Fibroblast of peridontal ligament (primary cell): Measurements from ENCODE around the gene PHTF2.

Experiments used
- DNase-seq: peaks from one replicate; pipeline ENCODE4 v3.0.0-alpha.2; 2010; ENCODE audit errors: extremely low read depth

PHTF2 gene

DNA sequence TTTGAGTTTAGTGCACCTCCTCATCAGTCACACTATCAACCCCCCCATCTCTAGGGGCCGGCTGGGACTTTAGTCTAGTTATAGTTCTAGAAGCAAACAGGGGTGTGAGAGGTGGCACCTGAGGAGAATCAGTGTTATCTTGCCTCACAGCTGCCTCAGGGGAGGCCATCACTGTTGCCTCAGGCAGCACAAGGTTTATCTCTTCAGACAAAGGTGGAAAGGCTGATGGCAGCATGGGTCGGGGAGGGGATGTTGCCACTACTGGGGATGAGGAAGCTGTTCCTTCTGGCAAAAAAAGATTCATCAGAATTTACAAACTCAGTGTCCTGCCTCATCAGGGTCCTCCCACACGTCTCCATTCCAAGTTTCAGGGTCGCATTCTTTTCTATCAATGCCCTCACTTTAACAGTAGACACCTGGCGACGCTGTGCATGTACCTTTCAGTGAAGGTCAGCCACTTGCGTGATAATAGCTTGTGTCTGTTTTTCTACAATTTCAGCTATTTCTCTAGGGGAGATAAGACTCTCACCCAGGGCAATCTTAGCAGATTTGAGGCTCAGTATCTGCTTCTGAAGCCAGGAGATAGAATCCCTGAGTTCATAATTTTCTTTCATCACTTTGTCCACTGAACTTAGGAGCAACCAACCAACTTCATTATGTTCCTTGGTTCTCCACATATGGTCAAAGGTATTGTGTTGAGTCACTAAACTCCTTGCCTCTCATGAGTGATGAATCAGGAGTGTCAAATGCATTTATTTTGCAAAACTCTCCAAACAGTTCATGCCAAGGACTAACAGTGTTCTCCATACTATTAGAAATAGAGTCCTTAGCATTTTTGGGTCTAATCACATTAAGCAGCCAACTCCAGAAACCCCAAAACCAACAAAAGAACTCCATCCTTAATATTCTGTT, 75.1 kb downstream of the PHTF2 start:
- DNase-seq = peak; percentile 46

GRCh38 chr7:77877791-77878190, 79.2 kb downstream of the PHTF2 start:
- DNase-seq = peak; percentile 41

DNA sequence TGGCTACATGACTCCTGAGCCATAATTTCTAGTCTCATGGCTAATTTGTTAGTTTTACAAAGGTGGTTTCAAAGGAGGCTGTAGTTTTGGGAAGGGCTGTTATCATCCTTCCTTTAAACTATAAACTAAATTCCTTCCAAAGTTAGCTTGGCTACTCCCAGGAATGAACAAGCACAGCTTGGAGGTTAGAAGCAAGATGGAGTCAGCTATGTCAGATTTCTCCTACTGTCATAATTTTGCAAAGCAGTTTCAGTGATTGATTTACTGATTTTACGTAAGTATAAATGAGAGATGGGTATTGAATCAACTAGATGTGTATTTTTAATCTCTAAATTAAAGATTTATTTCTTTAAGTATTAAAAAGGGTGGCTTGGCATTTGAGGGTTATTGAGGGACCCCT, 79.9 kb downstream of the PHTF2 start:
- DNase-seq = no peak

- peak; percentile 27 for DNase-seq
Measured at GRCh38 chr7:77879272-77879671, 80.7 kb downstream of the PHTF2 start.

- no peak for DNase-seq
Measured at GRCh38 chr7:77881871-77882270, 83.3 kb downstream of the PHTF2 start.

- no peak for DNase-seq
Measured at GRCh38 chr7:77885155-77885554, 86.6 kb downstream of the PHTF2 start.

- DNase-seq = peak; percentile 82
Measured at GRCh38 chr7:77887567-77887966, 89.0 kb downstream of the PHTF2 start.

- no peak for DNase-seq
Measured at GRCh38 chr7:77888998-77889397, 90.4 kb downstream of the PHTF2 start.

DNA sequence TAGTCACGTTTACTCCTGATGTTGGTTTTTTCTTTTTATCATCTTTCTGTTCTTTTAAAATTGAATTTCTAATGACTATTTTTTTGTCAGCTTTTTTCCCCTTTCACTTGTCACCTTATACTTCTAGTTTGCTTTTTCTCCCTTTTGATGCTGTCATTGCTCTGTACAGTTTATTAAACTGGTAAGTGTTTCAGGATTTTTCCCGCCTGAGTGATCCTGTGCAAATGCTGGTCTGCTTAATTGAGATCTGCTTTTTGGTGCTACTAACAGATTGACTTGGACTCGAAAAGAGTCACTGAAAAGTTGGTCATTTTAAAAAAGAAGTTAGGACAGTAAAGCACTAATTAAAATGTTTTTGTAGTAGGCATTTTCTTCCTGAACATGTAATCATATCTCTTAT, 95.2 kb downstream of the PHTF2 start:
- DNase-seq = no peak

- DNase-seq = no peak
Measured at GRCh38 chr7:77894574-77895091, 96.1 kb downstream of the PHTF2 start.

- DNase-seq = no peak
Measured at GRCh38 chr7:77895905-77896304, 97.3 kb downstream of the PHTF2 start.

GRCh38 chr7:77897004-77897547, 98.5 kb downstream of the PHTF2 start:
- DNase-seq = no peak

GRCh38 chr7:77899516-77899915, 100.9 kb downstream of the PHTF2 start:
- DNase-seq = no peak

DNA sequence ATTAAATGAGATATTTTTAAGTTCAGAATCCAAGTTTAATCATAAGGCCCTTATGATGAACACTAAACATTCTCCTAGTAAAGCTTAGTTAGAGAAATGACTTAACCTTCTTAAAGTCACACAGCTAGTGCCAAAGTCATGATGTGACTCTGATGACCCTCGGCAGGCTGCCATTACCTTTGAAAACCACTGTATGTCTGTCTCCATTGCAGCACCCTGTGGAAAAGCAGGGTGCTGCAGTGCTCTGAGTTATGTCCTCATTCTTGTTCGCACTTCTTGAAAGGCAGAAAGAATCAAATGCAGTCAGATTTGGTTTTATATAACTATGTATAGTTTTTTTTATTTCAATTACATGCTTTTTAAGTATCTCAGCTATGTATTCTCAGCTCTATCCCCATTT, 105.0 kb downstream of the PHTF2 start:
- DNase-seq = no peak

- DNase-seq = no peak
Measured at GRCh38 chr7:77904252-77904651, 105.7 kb downstream of the PHTF2 start.

DNA sequence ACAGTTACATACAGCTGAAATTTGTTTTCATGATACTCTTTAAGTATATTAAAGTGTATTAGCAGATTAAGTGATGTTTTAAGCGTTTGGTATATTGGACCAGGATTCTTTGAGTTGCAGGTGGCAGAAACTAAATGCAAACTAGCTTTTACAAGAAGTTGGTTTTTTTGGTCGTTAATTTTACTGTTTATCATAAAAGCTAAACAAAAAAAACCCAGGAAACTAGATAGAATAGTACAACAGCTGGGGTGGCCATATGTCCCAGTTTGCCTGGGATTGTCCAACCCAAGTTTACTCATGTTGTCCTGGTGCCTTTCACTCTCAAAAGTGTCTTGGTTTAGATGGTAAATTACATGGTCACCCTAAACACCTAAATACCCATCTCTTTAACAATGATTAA, 108.7 kb downstream of the PHTF2 start:
- DNase-seq = no peak

DNA sequence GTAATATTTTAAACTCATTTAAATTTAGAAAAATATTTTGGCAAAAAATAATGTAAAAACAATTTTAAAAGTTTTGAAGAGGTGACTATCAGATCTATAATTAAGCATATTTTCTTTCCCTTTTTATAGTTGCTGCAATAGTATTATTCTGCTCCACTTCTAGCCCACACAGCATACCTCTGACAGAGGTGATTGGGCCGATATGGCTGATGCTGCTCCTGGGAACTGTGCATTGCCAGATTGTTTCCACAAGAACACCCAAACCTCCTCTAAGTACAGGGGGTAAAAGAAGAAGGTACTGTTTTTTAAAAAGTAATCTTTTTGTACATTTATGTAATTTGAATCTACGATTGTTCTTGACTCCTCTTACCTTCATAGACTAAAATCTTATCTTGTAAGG, 110.1 kb downstream of the PHTF2 start:
- no peak for DNase-seq

DNA sequence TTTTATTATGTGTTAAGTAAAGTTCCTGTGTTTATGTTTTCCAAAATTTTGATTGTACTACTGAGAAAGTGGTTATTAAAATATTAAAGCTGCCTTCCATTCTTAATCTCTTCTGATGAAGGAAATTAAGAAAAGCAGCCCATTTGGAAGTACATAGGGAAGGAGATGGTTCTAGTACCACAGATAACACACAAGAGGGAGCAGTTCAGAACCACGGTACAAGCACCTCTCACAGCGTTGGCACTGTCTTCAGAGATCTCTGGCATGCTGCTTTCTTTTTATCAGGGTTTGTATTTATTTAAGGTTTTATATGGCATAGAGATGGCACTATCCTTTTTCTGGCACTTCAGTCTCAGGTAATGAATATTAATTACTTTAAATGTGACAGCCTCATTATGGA, 111.6 kb downstream of the PHTF2 start:
- no peak for DNase-seq

GRCh38 chr7:77912293-77912692, 113.7 kb downstream of the PHTF2 start:
- no peak for DNase-seq

DNA sequence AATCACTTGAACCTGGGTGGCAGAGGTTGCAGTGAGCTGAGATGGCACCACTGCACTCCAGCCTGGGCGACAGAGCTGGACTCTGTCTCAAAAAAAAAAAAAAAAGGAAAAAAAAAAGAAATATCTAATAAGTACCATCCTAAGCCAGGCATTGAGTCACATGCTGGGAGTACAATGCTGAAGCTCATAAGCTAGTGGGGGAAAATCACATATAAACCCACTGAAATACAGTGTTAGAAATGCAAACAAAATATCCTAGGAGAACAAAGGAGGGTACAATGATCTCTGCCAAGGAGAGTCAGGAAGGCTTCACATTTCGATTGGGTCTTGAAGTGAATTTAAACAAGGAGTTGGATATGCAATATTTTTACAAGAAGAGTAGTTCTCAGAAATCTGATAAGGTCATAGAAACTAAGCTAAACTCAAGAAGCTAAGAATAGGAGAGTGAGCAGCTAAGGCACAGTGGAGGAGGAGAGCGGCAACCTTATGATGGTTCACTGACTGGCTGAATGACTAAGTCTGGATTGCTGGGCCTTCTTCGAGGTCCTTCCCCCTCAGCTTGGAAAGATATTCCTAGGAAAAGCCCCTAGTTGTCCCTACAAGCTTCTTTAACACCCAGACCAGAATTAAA, 115.5 kb downstream of the PHTF2 start:
- DNase-seq = peak; percentile 75

GRCh38 chr7:77917500-77918262, 119.1 kb downstream of the PHTF2 start:
- no peak for DNase-seq

GRCh38 chr7:77918676-77919075, 120.1 kb downstream of the PHTF2 start:
- DNase-seq = no peak
